HG02870 (cell line): Measurements from ENCODE around the gene MTAP.

ENCODE experiments used
- ATAC-seq: cut with Tn5 transposase; IDR thresholded peaks from one replicate; pipeline ENCODE4 v1.9.1; 2021; ENCODE audit warnings: mild to moderate bottlenecking, moderate library complexity; ENCODE audit not compliant: unreplicated experiment

MTAP gene

GRCh38 chr9:21967702-21968101 is 165.3 kb downstream of the MTAP start:
- ATAC-seq: no peak

GRCh38 chr9:21968331-21969010 is 166.0 kb downstream of the MTAP start:
- no peak for ATAC-seq

- no peak for ATAC-seq
Measured at GRCh38 chr9:21969011-21969940, 166.8 kb downstream of the MTAP start.

- ATAC-seq: no peak
Measured at GRCh38 chr9:21969951-21970799, 167.7 kb downstream of the MTAP start.

GRCh38 chr9:21970800-21971640 is 168.6 kb downstream of the MTAP start:
- no peak for ATAC-seq

GRCh38 chr9:21972361-21972760 is 169.9 kb downstream of the MTAP start:
- ATAC-seq: no peak

- no peak for ATAC-seq
Measured at GRCh38 chr9:21974343-21974721, 171.9 kb downstream of the MTAP start.

- ATAC-seq: peak; percentile 55
Measured at GRCh38 chr9:21974722-21975409, 172.4 kb downstream of the MTAP start.

GRCh38 chr9:21976334-21976875 is 174.0 kb downstream of the MTAP start:
- ATAC-seq: no peak

GRCh38 chr9:21982391-21982790 is 180.0 kb downstream of the MTAP start:
- ATAC-seq: no peak

- no peak for ATAC-seq
Measured at GRCh38 chr9:21982861-21983560, 180.6 kb downstream of the MTAP start.

- no peak for ATAC-seq
Measured at GRCh38 chr9:21983561-21983935, 181.1 kb downstream of the MTAP start.

- no peak for ATAC-seq
Measured at GRCh38 chr9:21984101-21984500, 181.7 kb downstream of the MTAP start.

GRCh38 chr9:21985964-21986667 is 183.7 kb downstream of the MTAP start:
- ATAC-seq: no peak
